MM.1S (cell line): ENCODE data around the gene DUSP1.

Experiments
- CTCF ChIP-seq: fragments of 300-600 bp; sonication (generic); IDR thresholded peaks from 2 replicates; pipeline ENCODE4 v1.5.1; 2016; ENCODE audit warnings: antibody characterized with exemption, low read length, mixed read lengths
- EZH2phosphoT487 ChIP-seq: fragments of 300-600 bp; sonication (generic); IDR thresholded peaks from 2 replicates; pipeline ENCODE4 v1.6.1; 2018; ENCODE audit warnings: antibody characterized with exemption, low read length

- TF ChIP-seq CTCF, result no peak
- no peak for TF ChIP-seq EZH2phosphoT487
Observed at GRCh38 chr5:172764861-172765765, 5.9 kb downstream of the DUSP1 start.
